Coronary artery (tissue), 2 donors: ENCODE data around the gene CDH19.
"Not testable (repeated sequence)": the region's sequence is repeated elsewhere in the genome, so short reads cannot be mapped to it uniquely, and the experiment has no call there.

Experiments used
- DNase-seq: peaks from one replicate; pipeline ENCODE4 v3.0.0-alpha.2; 2017; ENCODE audit warnings: low spot score
- H3K27ac ChIP-seq, 2 donors: fragments of 200-600 bp; sonication (generic); one replicate each; pipeline ENCODE4 v1.5.1; 2016 to 2019
- H3K4me3 ChIP-seq: fragments of 200-600 bp; sonication (generic); 2 replicates; pipeline ENCODE4 v1.5.1; 2016; ENCODE audit warnings: mild to moderate bottlenecking, moderate library complexity
- CTCF ChIP-seq: fragments of 200-600 bp; sonication (generic); IDR thresholded peaks from one replicate; pipeline ENCODE4 v1.5.1; 2019; ENCODE audit warnings: antibody characterized with exemption

The CDH19 gene

GRCh38 chr18:66497351-66497750 is 106.5 kb downstream of the CDH19 start:
- TF ChIP-seq CTCF, result no peak
- H3K27ac ChIP-seq, result no peak overlapping the region
- no peak overlapping the region for H3K4me3 ChIP-seq
- no peak for DNase-seq

- TF ChIP-seq CTCF, result no peak
- Histone ChIP-seq H3K27ac (no peak overlapping the region), H3K4me3 (no peak overlapping the region)
- DNase-seq, result no peak
Measured at GRCh38 chr18:66495844-66496243, 108.0 kb downstream of the CDH19 start.

- Histone ChIP-seq H3K27ac (no peak overlapping the region), H3K4me3 (no peak overlapping the region)
- TF ChIP-seq CTCF, result no peak
- DNase-seq, result no peak
Measured at GRCh38 chr18:66473882-66474281, 130.0 kb downstream of the CDH19 start.

- not testable (repeated sequence) for DNase-seq, H3K27ac ChIP-seq, H3K4me3 ChIP-seq
Measured at GRCh38 chr18:66466184-66466583, 137.7 kb downstream of the CDH19 start.

GRCh38 chr18:66461344-66461743 is 142.5 kb downstream of the CDH19 start:
- H3K27ac ChIP-seq, result no peak overlapping the region
- no peak for DNase-seq
- no peak for TF ChIP-seq CTCF
- no peak overlapping the region for H3K4me3 ChIP-seq

GRCh38 chr18:66457245-66457644 is 146.6 kb downstream of the CDH19 start:
- TF ChIP-seq CTCF, result no peak
- Histone ChIP-seq H3K4me3 (no peak overlapping the region), H3K27ac (no peak overlapping the region)
- no peak for DNase-seq
